ENCODE measurements around the gene UACA. TPM values are rescaled to one million over a fixed set of nuclear protein-coding genes. Genes with fewer than 3 reads are reported as not detected.

UACA gene
- total and polyA plus RNA-seq, 2 donors (not counting 3 experiments of a cell fraction or from before 2014, with no cell fraction given) = 167 to 292 TPM

DNA sequence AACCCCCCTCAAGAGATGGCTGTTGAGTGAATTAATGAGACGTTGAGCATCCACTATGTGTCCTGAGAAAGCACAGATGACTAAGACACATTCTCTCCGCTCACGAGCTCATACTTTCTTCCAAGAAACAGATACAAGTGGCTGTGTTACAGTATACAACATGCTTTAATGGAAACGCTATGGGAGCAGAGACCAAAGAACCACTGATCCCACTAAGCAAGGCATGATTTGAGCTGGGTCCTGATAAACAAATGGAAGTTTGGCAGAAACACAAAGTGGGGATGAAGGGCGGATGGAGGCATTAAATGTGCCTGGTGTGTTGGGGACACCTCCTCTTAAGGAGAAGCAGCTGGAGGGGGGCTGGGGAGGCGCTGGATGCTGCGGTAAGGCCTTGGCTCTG lies 129.4 kb downstream of the UACA start:
- POLR2A ChIA-PET = no interaction called here
- FAIRE-seq (no peak), DNase-seq (ENCODE audit: low read depth, low spot score) (no peak)
- no TSS peak for BruUV-seq (replicated peaks)
- H3K36me3 ChIP-seq (ENCODE audit: control insufficient read depth in 2 of 2, extremely low read depth in 1 of 2, insufficient read depth in 2 of 2, low read length in 2 of 2) = no peaks in the 10 kb centered on the region
- no peak overlapping the region for H3K4me2 ChIP-seq (ENCODE audit: insufficient read depth, low read length)
- CTCF ChIA-PET = interaction anchor here (1.4 kb wide), 1 partner anchor 65 kb away, joined by 6 read pairs; no protein-coding TSS in a partner anchor
- no peaks in the 10 kb centered on the region for H3K79me2 ChIP-seq (ENCODE audit: control insufficient read depth, insufficient read depth, low read length)
- H4K20me1 ChIP-seq (replicated peaks; ENCODE audit: control insufficient read depth, extremely low read depth, insufficient read depth, low read length) = no peaks in the 10 kb centered on the region
- H2AFZ ChIP-seq (ENCODE audit: low read depth, low read length) = no peak overlapping the region
- no peak overlapping the region for H3K9ac ChIP-seq (replicated peaks; ENCODE audit: extremely low read depth, insufficient read depth, low read length)
- no peak overlapping the region for H3K4me3 ChIP-seq (replicated peaks in 1 of 3; ENCODE audit: insufficient read depth in 1 of 3, low read depth in 1 of 3, low read length in 3 of 3)
- TF ChIP-seq, protein P1, sequence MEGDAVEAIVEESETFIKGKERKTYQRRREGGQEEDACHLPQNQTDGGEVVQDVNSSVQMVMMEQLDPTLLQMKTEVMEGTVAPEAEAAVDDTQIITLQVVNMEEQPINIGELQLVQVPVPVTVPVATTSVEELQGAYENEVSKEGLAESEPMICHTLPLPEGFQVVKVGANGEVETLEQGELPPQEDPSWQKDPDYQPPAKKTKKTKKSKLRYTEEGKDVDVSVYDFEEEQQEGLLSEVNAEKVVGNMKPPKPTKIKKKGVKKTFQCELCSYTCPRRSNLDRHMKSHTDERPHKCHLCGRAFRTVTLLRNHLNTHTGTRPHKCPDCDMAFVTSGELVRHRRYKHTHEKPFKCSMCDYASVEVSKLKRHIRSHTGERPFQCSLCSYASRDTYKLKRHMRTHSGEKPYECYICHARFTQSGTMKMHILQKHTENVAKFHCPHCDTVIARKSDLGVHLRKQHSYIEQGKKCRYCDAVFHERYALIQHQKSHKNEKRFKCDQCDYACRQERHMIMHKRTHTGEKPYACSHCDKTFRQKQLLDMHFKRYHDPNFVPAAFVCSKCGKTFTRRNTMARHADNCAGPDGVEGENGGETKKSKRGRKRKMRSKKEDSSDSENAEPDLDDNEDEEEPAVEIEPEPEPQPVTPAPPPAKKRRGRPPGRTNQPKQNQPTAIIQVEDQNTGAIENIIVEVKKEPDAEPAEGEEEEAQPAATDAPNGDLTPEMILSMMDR (IDR thresholded peaks at IDR 0.05; ENCODE audit: extremely low read depth in 1 of 2, insufficient read depth in 1 of 2, low read depth in 1 of 2, low read length in 2 of 2) = no peak
- TF ChIP-seq EZH2 (IDR thresholded peaks at IDR 0.05; ENCODE audit: borderline replicate concordance, low read depth, low read length, severe bottlenecking) = no peak
- TF ChIP-seq JUN (IDR thresholded peaks at IDR 0.05; ENCODE audit: borderline replicate concordance, insufficient read depth, insufficient read length, low read depth) = no peak
- TF ChIP-seq MYC (IDR thresholded peaks at IDR 0.05; ENCODE audit: low read depth, low read length) = no peak
- TF ChIP-seq, protein P2, sequence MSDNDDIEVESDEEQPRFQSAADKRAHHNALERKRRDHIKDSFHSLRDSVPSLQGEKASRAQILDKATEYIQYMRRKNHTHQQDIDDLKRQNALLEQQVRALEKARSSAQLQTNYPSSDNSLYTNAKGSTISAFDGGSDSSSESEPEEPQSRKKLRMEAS (IDR thresholded peaks at IDR 0.05; ENCODE audit: insufficient read depth, insufficient read length) = no peak
- TF ChIP-seq POLR2AphosphoS5 (IDR thresholded peaks at IDR 0.05; ENCODE audit: insufficient read depth, low read depth, low read length) = no peak
- TF ChIP-seq FOS (IDR thresholded peaks at IDR 0.05; ENCODE audit: borderline replicate concordance, insufficient read depth, low read length) = no peak
- TF ChIP-seq GATA2 (IDR thresholded peaks at IDR 0.05; ENCODE audit: insufficient read depth, insufficient read length, low read depth, low read length) = no peak
- TF ChIP-seq POLR2A (IDR thresholded peaks at IDR 0.05; ENCODE audit: low read depth, low read length) = no peak
- H3K9me1 ChIP-seq (replicated peaks; ENCODE audit: control insufficient read depth, extremely low read depth, insufficient read depth, low read length) = no peaks in the 10 kb centered on the region
- H3K27me3 ChIP-seq (ENCODE audit: control insufficient read depth in 2 of 2, insufficient read depth in 2 of 2, low read length in 2 of 2) = peaks cover 2 to 5% of the 10 kb centered on the region in 2 experiments
- dilution Hi-C loops (cut with MboI; ENCODE audit: extremely low pct_ligation_motif_present, low sequenced_read_pairs) (no loop called here), intact Hi-C loops (cut with micrococcal nuclease) (no loop called here)
- no peaks in the 10 kb centered on the region for H3K9me3 ChIP-seq (replicated peaks; ENCODE audit: control insufficient read depth, insufficient read depth, low read length)
- no peaks in the 10 kb centered on the region for H3K4me1 ChIP-seq (ENCODE audit: control insufficient read depth, extremely low read depth, insufficient read depth, low read length)
- H3K27ac ChIP-seq (ENCODE audit: insufficient read depth, low read depth, low read length) = no peak overlapping the region
